Thyroid gland (tissue), 4 donors: Measurements from ENCODE around the gene RFX7.

Experiments used
- CTCF ChIP-seq, 6 experiments: fragments of 200-600 bp in 3 of 6; fragments of 450-650 bp in 3 of 6; sonication (generic) in 3 of 6; IDR thresholded peaks; one replicate each; pipeline ENCODE4 v1.5.1; 2016 to 2019; ENCODE audit warnings: antibody characterized with exemption in 6 of 6, mild to moderate bottlenecking in 2 of 6, inconsistent platforms in 1 of 6, moderate library complexity in 1 of 6
- POLR2A ChIP-seq, 2 donors: fragments of 450-650 bp; IDR thresholded peaks; one replicate each; pipeline ENCODE4 v1.6.1; 2017; ENCODE audit warnings: antibody characterized with exemption in 2 of 2, mild to moderate bottlenecking in 2 of 2, moderate library complexity in 1 of 2

GRCh38 chr15:56252386-56252785 lies 8.7 kb upstream of the RFX7 start:
- TF ChIP-seq CTCF (IDR thresholded peaks at IDR 0.05) (no peak), POLR2A (IDR thresholded peaks at IDR 0.05) (no peak)
